A673 (cell line): ENCODE results near the gene CSNK2A2. TPM values are rescaled to one million over a fixed set of nuclear protein-coding genes. Genes with fewer than 3 reads are reported as not detected.

Source experiments
- BruUV-seq: library from RNA; stranded (reverse); fragments of 400-500 nt; replicated peaks from 2 replicates; lab custom pipeline; 2021; lab: Mats Ljungman, UMichigan
- CTCF ChIA-PET: fragments of 300-600 bp; sonication (Branson Sonifier 250); formaldehyde crosslinking; loops from one replicate; lab custom pipeline; 2022; ENCODE audit warnings: antibody characterized with exemption; lab: Charles Lee
- POLR2A ChIA-PET: fragments of 300-600 bp; sonication (Branson Sonifier 250); formaldehyde crosslinking; loops from one replicate; lab custom pipeline; 2022; ENCODE audit warnings: antibody characterized with exemption; ENCODE audit not compliant: low non-redundant PET; lab: Charles Lee
- DNase-seq: peaks from one replicate; pipeline ENCODE4 v3.0.0-alpha.2; 2015; ENCODE audit warnings: low spot score
- H3K27ac ChIP-seq: fragments of 200-600 bp; sonication (generic); 2 replicates; pipeline ENCODE4 v1.5.1; 2016; ENCODE audit warnings: mixed run types, low read depth, mild to moderate bottlenecking, mixed read lengths, antibody characterized with exemption, low read length; ENCODE audit not compliant: poor library complexity, severe bottlenecking
- H3K27me3 ChIP-seq: fragments of 200-600 bp; sonication (generic); replicated peaks from 2 replicates; pipeline ENCODE4 v1.6.1; 2017; ENCODE audit warnings: mixed run types, low read depth, mild to moderate bottlenecking, mixed read lengths, antibody characterized with exemption, low read length; ENCODE audit not compliant: insufficient read depth, poor library complexity
- H3K36me3 ChIP-seq: fragments of 200-600 bp; sonication (generic); 2 replicates; pipeline ENCODE4 v1.6.1; 2016; ENCODE audit warnings: mixed run types, mild to moderate bottlenecking, mixed read lengths, antibody characterized with exemption, low read length; ENCODE audit not compliant: insufficient read depth, poor library complexity, severe bottlenecking
- H3K4me1 ChIP-seq: fragments of 200-600 bp; sonication (generic); 2 replicates; pipeline ENCODE4 v1.6.1; 2017; ENCODE audit warnings: mixed run types, mild to moderate bottlenecking, mixed read lengths, antibody characterized with exemption, low read length; ENCODE audit not compliant: insufficient read depth, poor library complexity, severe bottlenecking
- H3K4me3 ChIP-seq: fragments of 200-600 bp; sonication (generic); 2 replicates; pipeline ENCODE4 v1.5.1; 2016; ENCODE audit warnings: low read depth, mixed run types, mild to moderate bottlenecking, mixed read lengths, low read length; ENCODE audit not compliant: poor library complexity, severe bottlenecking
- H3K9me3 ChIP-seq: fragments of 200-600 bp; sonication (generic); 2 replicates; pipeline ENCODE4 v1.6.1; 2016; ENCODE audit warnings: mixed run types, low read depth, mild to moderate bottlenecking, mixed read lengths, antibody characterized with exemption, low read length; ENCODE audit not compliant: poor library complexity, severe bottlenecking
- CTCF ChIP-seq: fragments of 300-800, 200-600 bp; sonication (generic); conservative IDR thresholded peaks from 2 replicates; pipeline ENCODE4 v1.5.1; 2017; ENCODE audit warnings: low read depth, mild to moderate bottlenecking, antibody characterized with exemption, low read length, moderate library complexity, mixed read lengths
- EZH2 ChIP-seq: fragments of 200-600 bp; sonication (generic); IDR thresholded peaks from 2 replicates; pipeline ENCODE4 v1.6.1; 2017; ENCODE audit warnings: borderline replicate concordance, low read depth, mild to moderate bottlenecking, mixed read lengths, antibody characterized with exemption, low read length; ENCODE audit not compliant: poor library complexity, severe bottlenecking
- intact Hi-C: fragments of 100-400 bp; cut with micrococcal nuclease; formaldehyde crosslinking; loops from one replicate; pipeline ENCODE4 v1.10.0; 2022; ENCODE audit not compliant: unreplicated experiment
- total RNA-seq: library from RNA; stranded (reverse); gene quantifications from 2 replicates; pipeline ENCODE4 v1.2.3, GENCODE V29; 2021

Gene CSNK2A2
- total RNA-seq, 1 experiment from 2014 or later = 114 TPM

- peaks cover 23% of the 10 kb centered on the region for H3K27me3 ChIP-seq
- no peak for DNase-seq
- POLR2A ChIA-PET = no interaction called here
These were observed 19.5 kb upstream of the CSNK2A2 start for GRCh38 chr16:58217311-58217925.

GRCh38 chr16:58212824-58213655 is 15.1 kb upstream of the CSNK2A2 start:
- H3K4me3 ChIP-seq = no peak overlapping the region

More at GRCh38 chr16:58217311-58217925, 19.5 kb upstream of the CSNK2A2 start:
- Histone ChIP-seq H3K4me3 (no peak overlapping the region), H3K36me3 (no peaks in the 10 kb centered on the region), H3K4me1 (no peaks in the 10 kb centered on the region), H3K27ac (no peak overlapping the region), H3K9me3 (no peaks in the 10 kb centered on the region)
- no peak for TF ChIP-seq CTCF
- no peak for TF ChIP-seq EZH2
- intact Hi-C loops = no loop called here
- CTCF ChIA-PET = no interaction called here
- BruUV-seq = no TSS peak

GRCh38 chr16:58211846-58212245 is 13.9 kb upstream of the CSNK2A2 start:
- intact Hi-C loops = no loop called here
- BruUV-seq = no TSS peak
- TF ChIP-seq EZH2 (no peak), CTCF (no peak)
- H3K36me3 ChIP-seq = no peaks in the 10 kb centered on the region
- POLR2A ChIA-PET = no interaction called here
- H3K4me3 ChIP-seq = no peak overlapping the region
- DNase-seq = no peak
- no peaks in the 10 kb centered on the region for H3K9me3 ChIP-seq
- no peaks in the 10 kb centered on the region for H3K4me1 ChIP-seq
- CTCF ChIA-PET = no interaction called here
- H3K27ac ChIP-seq = no peak overlapping the region
- peaks cover 15% of the 10 kb centered on the region for H3K27me3 ChIP-seq

More at GRCh38 chr16:58212824-58213655, 15.1 kb upstream of the CSNK2A2 start:
- H3K27me3 ChIP-seq = peaks cover 18% of the 10 kb centered on the region
- H3K9me3 ChIP-seq = no peaks in the 10 kb centered on the region
- no peak overlapping the region for H3K27ac ChIP-seq
- POLR2A ChIA-PET = no interaction called here
- intact Hi-C loops = no loop called here
- H3K4me1 ChIP-seq = no peaks in the 10 kb centered on the region
- BruUV-seq = no TSS peak
- no peak for DNase-seq
- H3K36me3 ChIP-seq = no peaks in the 10 kb centered on the region
- CTCF ChIA-PET = no interaction called here
- no peak for TF ChIP-seq EZH2
- no peak for TF ChIP-seq CTCF
